GM12878 (cell line): Measurements from ENCODE around the gene ERBB3. TPM values are rescaled to one million over a fixed set of nuclear protein-coding genes. Genes with fewer than 3 reads are reported as not detected.
A peak's percentile ranks its signal among the peaks of the same experiment; 100 is the strongest.

Experiments used
- ATAC-seq: fragments of 200-7000 bp; cut with Tn5 transposase; 3 replicates; pipeline ENCODE4 v1.9.1; 2020; ENCODE audit warnings: mild to moderate bottlenecking, moderate library complexity
- BruUV-seq: library from RNA; stranded (reverse); fragments of 400-500 nt; replicated peaks from 2 replicates; lab custom pipeline; 2021; lab: Mats Ljungman, UMichigan
- CTCF ChIA-PET: fragments of 300-600 bp; sonication (Branson Sonifier 250); formaldehyde crosslinking; extraction: SDS; loops from one replicate; lab custom pipeline; 2021; ENCODE audit warnings: inconsistent platforms; lab: Yijun Ruan, JAX
- POLR2A ChIA-PET: fragments of 350-600 bp; formaldehyde crosslinking; extraction: SDS; loops from one replicate; lab custom pipeline; 2021; ENCODE audit warnings: inconsistent platforms; lab: Charles Lee
- RAD21 ChIA-PET: fragments of 300-600 bp; sonication (Branson Sonifier 250); formaldehyde crosslinking; loops from one replicate; lab custom pipeline; 2023; ENCODE audit warnings: antibody characterized with exemption; ENCODE audit not compliant: unreplicated experiment; lab: Charles Lee
- SMC1A ChIA-PET: fragments of 300-600 bp; sonication (Branson Sonifier 250); formaldehyde crosslinking; loops from one replicate; lab custom pipeline; 2023; ENCODE audit not compliant: unreplicated experiment, uncharacterized antibody; lab: Charles Lee
- DNase-seq: peaks from one replicate; pipeline ENCODE4 v3.0.0-alpha.2; 2011; ENCODE audit warnings: low read depth, low spot score
- FAIRE-seq: peaks from 3 replicates; lab custom pipeline; 2011; peaks lifted over from hg19 to GRCh38; lab: Jason Lieb, UNC
- H2AFZ ChIP-seq: 2 replicates; pipeline ENCODE4 v1.6.0; 2011; ENCODE audit warnings: low read depth, low read length, control low read depth; ENCODE audit not compliant: control insufficient read depth
- H3K27ac ChIP-seq: 2 replicates; pipeline ENCODE4 v1.5.1; 2011; ENCODE audit warnings: control low read depth; ENCODE audit not compliant: control insufficient read depth, insufficient read depth
- H3K27me3 ChIP-seq, 2 experiments: replicated peaks in 1 of 2; 2 replicates each; pipeline versions ENCODE4 v1.6.0 to v1.6.1; 2011; ENCODE audit warnings: low read length in 1 of 2; ENCODE audit not compliant: control insufficient read depth in 2 of 2, insufficient read depth in 2 of 2
- H3K36me3 ChIP-seq, 2 experiments: 2 replicates each; pipeline ENCODE4 v1.5.1; 2011; ENCODE audit warnings: low read length in 1 of 2; ENCODE audit not compliant: control insufficient read depth in 2 of 2, insufficient read depth in 2 of 2
- H3K4me1 ChIP-seq: 2 replicates; pipeline ENCODE4 v1.6.1; 2011; ENCODE audit warnings: mild to moderate bottlenecking, low read length, moderate library complexity, mixed read lengths; ENCODE audit not compliant: control insufficient read depth, insufficient read depth
- H3K4me2 ChIP-seq: 2 replicates; pipeline ENCODE4 v1.6.0; 2011; ENCODE audit warnings: control low read depth; ENCODE audit not compliant: control insufficient read depth, insufficient read depth
- H3K4me3 ChIP-seq: fragments of 200-600 bp; sonication (generic); 2 replicates; pipeline ENCODE4 v1.5.1; 2016
- H3K79me2 ChIP-seq: 2 replicates; pipeline ENCODE4 v1.6.0; 2011; ENCODE audit warnings: low read length; ENCODE audit not compliant: control insufficient read depth, insufficient read depth
- H3K9ac ChIP-seq: 2 replicates; pipeline ENCODE4 v1.8.0; 2011; ENCODE audit warnings: low read length, control low read depth, mixed read lengths; ENCODE audit not compliant: control insufficient read depth, insufficient read depth
- H3K9me3 ChIP-seq: replicated peaks from 3 replicates; pipeline ENCODE4 v1.5.1; 2011; ENCODE audit warnings: mild to moderate bottlenecking, low read length; ENCODE audit not compliant: control insufficient read depth, insufficient read depth
- H4K20me1 ChIP-seq: 2 replicates; pipeline ENCODE4 v1.6.0; 2011; ENCODE audit not compliant: control insufficient read depth, insufficient read depth
- CBFB ChIP-seq: IDR thresholded peaks from 2 replicates; pipeline ENCODE4 v1.6.1; 2016; ENCODE audit warnings: antibody characterized with exemption, low read depth
- CHD4 ChIP-seq: fragments of 200-600 bp; sonication (generic); IDR thresholded peaks from 2 replicates; pipeline ENCODE4 v1.6.1; 2016; ENCODE audit warnings: mild to moderate bottlenecking
- EZH2 ChIP-seq: IDR thresholded peaks from 2 replicates; pipeline ENCODE4 v1.6.1; 2012; ENCODE audit warnings: low read depth, mild to moderate bottlenecking, control low read depth, inconsistent platforms, low read length, borderline replicate concordance; ENCODE audit not compliant: control insufficient read depth
- IKZF1 ChIP-seq: fragments of 450-650 bp; conservative IDR thresholded peaks from 2 replicates; pipeline ENCODE4 v1.6.1; 2017; ENCODE audit warnings: antibody characterized with exemption, mild to moderate bottlenecking
- PML ChIP-seq: IDR thresholded peaks from 2 replicates; pipeline ENCODE4 v1.6.1; 2012; ENCODE audit warnings: low read length, inconsistent platforms
- SIX5 ChIP-seq: IDR thresholded peaks from 2 replicates; pipeline ENCODE4 v1.6.1; 2011; ENCODE audit warnings: mild to moderate bottlenecking, low read depth, low read length, moderate library complexity; ENCODE audit not compliant: severe bottlenecking
- SUZ12 ChIP-seq: fragments of 200-600 bp; sonication (generic); IDR thresholded peaks from one replicate; pipeline ENCODE4 v1.6.1; 2018; ENCODE audit warnings: antibody characterized with exemption, mild to moderate bottlenecking; ENCODE audit not compliant: unreplicated experiment
- TBL1XR1 ChIP-seq: IDR thresholded peaks from 2 replicates; pipeline ENCODE4 v1.6.1; 2012; ENCODE audit warnings: low read depth, low read length, improper control_type of control experiment
- ZNF207 ChIP-seq: fragments of 450-650 bp; IDR thresholded peaks from 2 replicates; pipeline ENCODE4 v1.6.1; 2014; ENCODE audit warnings: antibody characterized with exemption, mild to moderate bottlenecking, borderline replicate concordance
- WGBS: methylation state at CpG from one replicate; pipeline ENCODE4 v1.1.6; 2016; ENCODE audit warnings: low lambda C conversion rate; ENCODE audit not compliant: insufficient replicate concordance, insufficient coverage; ENCODE audit errors: missing lambda C conversion rate; 5-methylcytosine and 5-hydroxymethylcytosine counted together
- in situ Hi-C: fragments of 300-500 bp; cut with MboI; formaldehyde crosslinking; loops from 9 replicates; pipeline ENCODE4 v1.14.3; 2018; ENCODE audit warnings: mixed read lengths
- intact Hi-C: fragments of 100-400 bp; cut with micrococcal nuclease; formaldehyde crosslinking; loops from one replicate; pipeline ENCODE4 v1.14.2; 2022; ENCODE audit not compliant: unreplicated experiment
- polyA plus RNA-seq, 11 experiments: library from polyadenylated mRNA; depleted of rRNA in 4 of 11; unstranded in 6 of 11; stranded (reverse) in 5 of 11; fragments of >200 nt; fragmentation: Nextera tagmentation in 4 of 11; fragmentation: Illumina TruSeq in 1 of 11; extraction: Ambion mirVana in 4 of 11; extraction: Trizol in 1 of 11; gene quantifications; 1 replicate in 1 of 11; 2 replicates in 10 of 11; pipeline versions ENCODE4 v1.2.1 to v1.2.3, GENCODE V29; 2011 to 2016; ENCODE audit warnings: inconsistent platforms in 2 of 11, missing spikeins in 2 of 11, low read depth in 1 of 11
- total RNA-seq, 4 experiments: library from RNA; depleted of rRNA in 3 of 4; stranded (reverse); fragments of >200 nt in 3 of 4; fragmentation: Illumina TruSeq in 1 of 4; extraction: Trizol in 1 of 4; gene quantifications; 2 replicates each; pipeline versions ENCODE4 v1.2.1 to v1.2.3, GENCODE V29; 2013 to 2021
- TF ChIP-seq, protein P1 (sequence below): IDR thresholded peaks from 2 replicates; pipeline ENCODE4 v1.6.1; 2011; ENCODE audit warnings: borderline replicate concordance, low read depth, mild to moderate bottlenecking, moderate library complexity, low read length; ENCODE audit not compliant: insufficient read depth, poor library complexity, severe bottlenecking
- TF ChIP-seq, protein P2 (sequence below): fragments of 450-650 bp; IDR thresholded peaks from 2 replicates; pipeline ENCODE4 v1.6.1; 2018; ENCODE audit warnings: borderline replicate concordance, mild to moderate bottlenecking; ENCODE audit not compliant: partially characterized antibody
- TF ChIP-seq, protein P3 (sequence below): fragments of 450-650 bp; formaldehyde crosslinking; IDR thresholded peaks from 2 replicates; pipeline ENCODE4 v1.5.0; 2022; ENCODE audit warnings: mild to moderate bottlenecking, missing genetic modification characterization
- TF ChIP-seq, protein P4 (sequence below): IDR thresholded peaks from 2 replicates; pipeline ENCODE4 v1.6.1; 2011; ENCODE audit warnings: borderline replicate concordance, low read depth, mild to moderate bottlenecking, moderate library complexity, mixed read lengths, low read length; ENCODE audit not compliant: insufficient read depth; ENCODE audit errors: extremely low read length

ERBB3 gene
- total and polyA plus RNA-seq, 10 of the 15 experiments (the other 5 are each of a cell fraction or from before 2014, with no cell fraction given) = 0.03 to 0.72 (median 0.04) TPM; not detected in 5

DNA sequence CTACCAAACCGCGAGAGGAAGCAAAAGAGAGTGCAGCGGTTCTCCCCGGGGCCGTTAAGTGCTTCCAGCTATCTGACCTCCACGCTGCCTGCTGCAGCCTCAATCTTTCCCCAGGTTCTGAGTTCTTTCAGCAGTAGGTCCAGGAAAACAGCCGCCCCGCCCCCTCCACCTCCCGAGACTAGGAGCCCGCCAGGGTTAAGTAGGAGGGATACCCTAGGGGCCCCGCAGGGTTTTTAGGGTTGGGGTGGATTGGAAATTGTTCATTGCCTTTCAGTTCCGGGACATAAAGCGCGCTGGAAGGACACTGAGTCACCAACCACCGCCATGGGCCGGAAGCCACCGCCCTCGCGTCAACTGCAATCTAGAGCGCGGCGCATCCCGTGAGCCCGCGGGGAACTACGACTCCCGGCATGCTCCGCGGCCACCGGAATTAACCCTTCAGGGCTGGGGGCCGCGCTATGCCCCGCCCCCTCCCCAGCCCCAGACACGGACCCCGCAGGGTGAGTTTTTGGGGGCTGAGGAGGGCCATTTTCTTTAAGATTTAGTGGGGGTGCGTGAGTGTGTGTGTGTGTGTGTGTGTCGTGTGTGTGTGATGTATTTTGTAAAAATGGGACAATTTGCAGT, 72.3 kb downstream of the ERBB3 start, which contains the start of gene MYL6B:
MYL6B (plus strand) TSS at position 456 of the 624 bp plus-strand sequence. CDS start 1,332 bp downstream, outside the sequence.
- SMC1A ChIA-PET = interaction anchor here (0.7 to 1.4 kb wide), 4 partner anchors 9 to 34 kb away, joined by 3 to 6 read pairs (median 5); partner anchors contain the start of genes ESYT1 and ZC3H10
- no peak for FAIRE-seq
- TF ChIP-seq SUZ12 (no peak), ZNF207 (peak; percentile 63; the same call in 1 of the 2 replicates), CBFB (peak; percentile 79; the same call in 1 of the 2 replicates), IKZF1 (peak; percentile 77), CHD4 (no peak), TBL1XR1 (no peak), SIX5 (peak; percentile 82), EZH2 (no peak), PML (0 out of 2 replicates have a peak, but pooled peaks have one; percentile 60)
- TF ChIP-seq, protein P1, sequence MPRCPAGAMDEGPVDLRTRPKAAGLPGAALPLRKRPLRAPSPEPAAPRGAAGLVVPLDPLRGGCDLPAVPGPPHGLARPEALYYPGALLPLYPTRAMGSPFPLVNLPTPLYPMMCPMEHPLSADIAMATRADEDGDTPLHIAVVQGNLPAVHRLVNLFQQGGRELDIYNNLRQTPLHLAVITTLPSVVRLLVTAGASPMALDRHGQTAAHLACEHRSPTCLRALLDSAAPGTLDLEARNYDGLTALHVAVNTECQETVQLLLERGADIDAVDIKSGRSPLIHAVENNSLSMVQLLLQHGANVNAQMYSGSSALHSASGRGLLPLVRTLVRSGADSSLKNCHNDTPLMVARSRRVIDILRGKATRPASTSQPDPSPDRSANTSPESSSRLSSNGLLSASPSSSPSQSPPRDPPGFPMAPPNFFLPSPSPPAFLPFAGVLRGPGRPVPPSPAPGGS = no peak
- TF ChIP-seq, protein P2, sequence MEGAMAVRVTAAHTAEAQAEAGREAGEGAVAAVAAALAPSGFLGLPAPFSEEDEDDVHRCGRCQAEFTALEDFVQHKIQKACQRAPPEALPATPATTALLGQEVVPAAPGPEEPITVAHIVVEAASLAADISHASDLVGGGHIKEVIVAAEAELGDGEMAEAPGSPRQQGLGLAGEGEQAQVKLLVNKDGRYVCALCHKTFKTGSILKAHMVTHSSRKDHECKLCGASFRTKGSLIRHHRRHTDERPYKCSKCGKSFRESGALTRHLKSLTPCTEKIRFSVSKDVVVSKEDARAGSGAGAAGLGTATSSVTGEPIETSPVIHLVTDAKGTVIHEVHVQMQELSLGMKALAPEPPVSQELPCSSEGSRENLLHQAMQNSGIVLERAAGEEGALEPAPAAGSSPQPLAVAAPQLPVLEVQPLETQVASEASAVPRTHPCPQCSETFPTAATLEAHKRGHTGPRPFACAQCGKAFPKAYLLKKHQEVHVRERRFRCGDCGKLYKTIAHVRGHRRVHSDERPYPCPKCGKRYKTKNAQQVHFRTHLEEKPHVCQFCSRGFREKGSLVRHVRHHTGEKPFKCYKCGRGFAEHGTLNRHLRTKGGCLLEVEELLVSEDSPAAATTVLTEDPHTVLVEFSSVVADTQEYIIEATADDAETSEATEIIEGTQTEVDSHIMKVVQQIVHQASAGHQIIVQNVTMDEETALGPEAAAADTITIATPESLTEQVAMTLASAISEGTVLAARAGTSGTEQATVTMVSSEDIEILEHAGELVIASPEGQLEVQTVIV = no peak
- TF ChIP-seq, protein P3, sequence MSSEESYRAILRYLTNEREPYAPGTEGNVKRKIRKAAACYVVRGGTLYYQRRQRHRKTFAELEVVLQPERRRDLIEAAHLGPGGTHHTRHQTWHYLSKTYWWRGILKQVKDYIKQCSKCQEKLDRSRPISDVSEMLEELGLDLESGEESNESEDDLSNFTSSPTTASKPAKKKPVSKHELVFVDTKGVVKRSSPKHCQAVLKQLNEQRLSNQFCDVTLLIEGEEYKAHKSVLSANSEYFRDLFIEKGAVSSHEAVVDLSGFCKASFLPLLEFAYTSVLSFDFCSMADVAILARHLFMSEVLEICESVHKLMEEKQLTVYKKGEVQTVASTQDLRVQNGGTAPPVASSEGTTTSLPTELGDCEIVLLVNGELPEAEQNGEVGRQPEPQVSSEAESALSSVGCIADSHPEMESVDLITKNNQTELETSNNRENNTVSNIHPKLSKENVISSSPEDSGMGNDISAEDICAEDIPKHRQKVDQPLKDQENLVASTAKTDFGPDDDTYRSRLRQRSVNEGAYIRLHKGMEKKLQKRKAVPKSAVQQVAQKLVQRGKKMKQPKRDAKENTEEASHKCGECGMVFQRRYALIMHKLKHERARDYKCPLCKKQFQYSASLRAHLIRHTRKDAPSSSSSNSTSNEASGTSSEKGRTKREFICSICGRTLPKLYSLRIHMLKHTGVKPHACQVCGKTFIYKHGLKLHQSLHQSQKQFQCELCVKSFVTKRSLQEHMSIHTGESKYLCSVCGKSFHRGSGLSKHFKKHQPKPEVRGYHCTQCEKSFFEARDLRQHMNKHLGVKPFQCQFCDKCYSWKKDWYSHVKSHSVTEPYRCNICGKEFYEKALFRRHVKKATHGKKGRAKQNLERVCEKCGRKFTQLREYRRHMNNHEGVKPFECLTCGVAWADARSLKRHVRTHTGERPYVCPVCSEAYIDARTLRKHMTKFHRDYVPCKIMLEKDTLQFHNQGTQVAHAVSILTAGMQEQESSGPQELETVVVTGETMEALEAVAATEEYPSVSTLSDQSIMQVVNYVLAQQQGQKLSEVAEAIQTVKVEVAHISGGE (CRISPR knock-in tag) = no peak
- TF ChIP-seq, protein P4, sequence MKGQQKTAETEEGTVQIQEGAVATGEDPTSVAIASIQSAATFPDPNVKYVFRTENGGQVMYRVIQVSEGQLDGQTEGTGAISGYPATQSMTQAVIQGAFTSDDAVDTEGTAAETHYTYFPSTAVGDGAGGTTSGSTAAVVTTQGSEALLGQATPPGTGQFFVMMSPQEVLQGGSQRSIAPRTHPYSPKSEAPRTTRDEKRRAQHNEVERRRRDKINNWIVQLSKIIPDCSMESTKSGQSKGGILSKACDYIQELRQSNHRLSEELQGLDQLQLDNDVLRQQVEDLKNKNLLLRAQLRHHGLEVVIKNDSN = no peak

More for the DNA sequence above, 72.3 kb downstream of the ERBB3 start, which contains the start of gene MYL6B:
- intact Hi-C loops (loop anchor here (1.0 to 5.0 kb wide), 2 partner anchors 26 to 35 kb away; partner anchors contain the start of genes RPL41 and ZC3H10), in situ Hi-C loops (no loop called here)
- peak within 1 kb of the TSS; percentile 95 for H3K9ac ChIP-seq
- peak within 1 kb of the TSS; percentile 88 for H2AFZ ChIP-seq
- no peaks in the 10 kb centered on the region for H3K27me3 ChIP-seq
- H3K4me1 ChIP-seq = peaks cover 15% of the 10 kb centered on the region
- H3K27ac ChIP-seq = peak within 1 kb of the TSS; percentile 95
- peaks cover 19% of the 10 kb centered on the region for H3K79me2 ChIP-seq
- no peaks in the 10 kb centered on the region for H4K20me1 ChIP-seq
- H3K36me3 ChIP-seq = peaks cover 0 to 4% of the 10 kb centered on the region in 2 experiments; a peak in 1 of 4 replicates
- POLR2A ChIA-PET = interaction anchor here (0.5 to 2.0 kb wide), 12 partner anchors 9 to 147 kb away, joined by 3 to 17 read pairs (median 3); partner anchors contain the start of genes ESYT1, RNF41, RPL41 and ZC3H10
- 1% methylated on average over 37 of the region's 37 CpGs for WGBS
- DNase-seq = peak; percentile 66
- peak within 1 kb of the TSS; percentile 84 for H3K4me3 ChIP-seq
- no peaks in the 10 kb centered on the region for H3K9me3 ChIP-seq
- CTCF ChIA-PET = interaction anchor here (0.6 to 2.3 kb wide), 6 partner anchors 12 to 927 kb away, joined by 3 to 8 read pairs (median 3); partner anchors contain the start of genes NEMP1, SMARCC2 and ZC3H10
- RAD21 ChIA-PET = interaction anchor here (1.0 to 1.9 kb wide), 3 partner anchors 25 to 37 kb away, joined by 7 to 10 read pairs (median 10); partner anchors contain the start of genes ESYT1, SMARCC2 and ZC3H10
- no TSS peak for BruUV-seq
- ATAC-seq = peak; percentile 94
- H3K4me2 ChIP-seq = peak within 1 kb of the TSS; percentile 97
